Liver (tissue), 9 donors: ENCODE data around the gene NAPEPLD. TPM values are rescaled to one million over a fixed set of nuclear protein-coding genes. Genes with fewer than 3 reads are reported as not detected.

Experiments
- DNase-seq: peaks from one replicate; pipeline ENCODE4 v3.0.0-alpha.2; 2017; ENCODE audit warnings: low spot score
- H3K27ac ChIP-seq, 2 donors: one replicate each; pipeline ENCODE4 v1.7.0; 2013; ENCODE audit warnings: inconsistent platforms in 2 of 2, low read length in 2 of 2, control low read depth in 1 of 2, low read depth in 1 of 2, mild to moderate bottlenecking in 1 of 2
- H3K27me3 ChIP-seq, 4 donors: one replicate each; pipeline versions ENCODE4 v1.6.1 to v1.7.0; 2013; ENCODE audit warnings: low read length in 3 of 4, inconsistent platforms in 1 of 4, mild to moderate bottlenecking in 1 of 4, moderate library complexity in 1 of 4; ENCODE audit not compliant: control insufficient read depth in 4 of 4, insufficient read depth in 4 of 4
- H3K36me3 ChIP-seq, 4 donors: one replicate each; pipeline versions ENCODE4 v1.6.1 to v1.7.0; 2013; ENCODE audit warnings: low read length in 3 of 4, mild to moderate bottlenecking in 3 of 4, low read depth in 1 of 4, moderate library complexity in 1 of 4; ENCODE audit not compliant: control insufficient read depth in 4 of 4, insufficient read depth in 3 of 4
- H3K4me1 ChIP-seq, 4 donors: one replicate each; pipeline versions ENCODE4 v1.6.1 to v1.7.0; 2013; ENCODE audit warnings: low read length in 3 of 4, mild to moderate bottlenecking in 3 of 4, moderate library complexity in 1 of 4; ENCODE audit not compliant: control insufficient read depth in 4 of 4, insufficient read depth in 4 of 4
- H3K4me3 ChIP-seq, 3 donors: one replicate each; pipeline versions ENCODE4 v1.6.1 to v1.7.0; 2013; ENCODE audit warnings: low read length in 3 of 3, control low read depth in 1 of 3, low read depth in 1 of 3, mild to moderate bottlenecking in 1 of 3
- H3K9ac ChIP-seq, 2 donors: one replicate each; pipeline ENCODE4 v1.7.0; 2013; ENCODE audit warnings: low read length in 2 of 2, mild to moderate bottlenecking in 2 of 2, moderate library complexity in 2 of 2, control low read depth in 1 of 2, low read depth in 1 of 2
- H3K9me3 ChIP-seq, 4 donors: one replicate each; pipeline versions ENCODE4 v1.6.1 to v1.7.0; 2013; ENCODE audit warnings: low read length in 3 of 4; ENCODE audit not compliant: control insufficient read depth in 4 of 4
- ATF3 ChIP-seq: IDR thresholded peaks from 2 replicates; pipeline ENCODE4 v1.6.1; 2016; ENCODE audit warnings: antibody characterized with exemption
- CTCF ChIP-seq: fragments of 150-350 bp; IDR thresholded peaks from 2 replicates; pipeline ENCODE4 v1.5.1; 2017; ENCODE audit warnings: improper control_type of control experiment, low read depth, low read length; ENCODE audit not compliant: missing input control
- FOXA1 ChIP-seq: IDR thresholded peaks from 2 replicates; pipeline ENCODE4 v1.6.1; 2016; ENCODE audit warnings: antibody characterized with exemption
- FOXA2 ChIP-seq: IDR thresholded peaks from 2 replicates; pipeline ENCODE4 v1.6.1; 2016; ENCODE audit warnings: antibody characterized with exemption
- GABPA ChIP-seq, 2 donors: IDR thresholded peaks in 1 of 2; conservative IDR thresholded peaks in 1 of 2; 2 replicates each; pipeline ENCODE4 v1.6.1; 2016; ENCODE audit warnings: antibody characterized with exemption in 2 of 2, mild to moderate bottlenecking in 1 of 2, moderate library complexity in 1 of 2
- HNF4A ChIP-seq, 2 donors: conservative IDR thresholded peaks; 2 replicates each; pipeline ENCODE4 v1.6.1; 2016; ENCODE audit warnings: antibody characterized with exemption in 2 of 2, mild to moderate bottlenecking in 2 of 2
- HNF4G ChIP-seq: IDR thresholded peaks from 2 replicates; pipeline ENCODE4 v1.6.1; 2016; ENCODE audit warnings: antibody characterized with exemption
- JUND ChIP-seq, 2 donors: IDR thresholded peaks; 2 replicates each; pipeline ENCODE4 v1.6.1; 2016; ENCODE audit warnings: antibody characterized with exemption in 2 of 2
- MAX ChIP-seq: IDR thresholded peaks from 2 replicates; pipeline ENCODE4 v1.6.1; 2016; ENCODE audit warnings: antibody characterized with exemption
- NR2F2 ChIP-seq: IDR thresholded peaks from 2 replicates; pipeline ENCODE4 v1.6.1; 2016; ENCODE audit warnings: antibody characterized with exemption
- RAD21 ChIP-seq, 2 donors: IDR thresholded peaks; 2 replicates each; pipeline ENCODE4 v1.6.1; 2016; ENCODE audit warnings: antibody characterized with exemption in 2 of 2, mild to moderate bottlenecking in 2 of 2
- REST ChIP-seq: IDR thresholded peaks from 2 replicates; pipeline ENCODE4 v1.6.1; 2016; ENCODE audit warnings: antibody characterized with exemption, mild to moderate bottlenecking
- SP1 ChIP-seq: IDR thresholded peaks from 2 replicates; pipeline ENCODE4 v1.6.1; 2018; ENCODE audit warnings: antibody characterized with exemption, mild to moderate bottlenecking
- TAF1 ChIP-seq: conservative IDR thresholded peaks from 2 replicates; pipeline ENCODE4 v1.6.1; 2016; ENCODE audit warnings: antibody characterized with exemption, mild to moderate bottlenecking
- YY1 ChIP-seq: IDR thresholded peaks from 2 replicates; pipeline ENCODE4 v1.6.1; 2016; ENCODE audit warnings: antibody characterized with exemption, mild to moderate bottlenecking
- ZBTB33 ChIP-seq: IDR thresholded peaks from 2 replicates; pipeline ENCODE4 v1.6.1; 2016; ENCODE audit warnings: antibody characterized with exemption
- WGBS: extraction: QIAGEN DNeasy Blood & Tissue Kit; methylation state at CpG from one replicate; pipeline ENCODE4 v1.1.7; 2013; 5-methylcytosine and 5-hydroxymethylcytosine counted together
- polyA plus RNA-seq, 2 donors: library from polyadenylated mRNA; stranded (reverse) in 1 of 2; unstranded in 1 of 2; fragments of 200-250 nt in 1 of 2; fragments of >200 nt in 1 of 2; fragmentation: Nextera tagmentation in 1 of 2; extraction: Ambion mirVana in 1 of 2; gene quantifications; one replicate each; pipeline versions ENCODE4 v1.2.1 to v1.2.3, GENCODE V29; 2013 to 2015
- total RNA-seq, 2 donors: library from RNA; depleted of rRNA; stranded (reverse); fragments of >200 nt; gene quantifications; one replicate each; pipeline ENCODE4 v1.2.3, GENCODE V29; 2014
- donor health status: healthy.
- donor health status: healthy.
- donor health status: healthy.
- donor health status: healthy.
- donor health status: healthy.

Gene NAPEPLD
- total and polyA plus RNA-seq, 4 donors = 4.4 to 31.9 (median 18.2) TPM

- no peak for TF ChIP-seq ZBTB33
- TF ChIP-seq FOXA2 = no peak
- TF ChIP-seq HNF4A (conservative IDR thresholded peaks at IDR 0.05) = no peak
- TF ChIP-seq SP1 = no peak
- TF ChIP-seq JUND (IDR thresholded peaks at IDR 0.05) = no peak
- TF ChIP-seq NR2F2 = no peak
- TF ChIP-seq TAF1 = no peak
- TF ChIP-seq GABPA (IDR thresholded peaks at IDR 0.05 in 1 of 2, conservative IDR thresholded peaks at IDR 0.05 in 1 of 2) = no peak
- no peak for TF ChIP-seq YY1
Measured at GRCh38 chr7:103119791-103120291, 29.1 kb downstream of the NAPEPLD start (continued).

GRCh38 chr7:103117465-103117864, 31.4 kb downstream of the NAPEPLD start:
- H3K9ac ChIP-seq = no peak overlapping the region
- H3K4me3 ChIP-seq = no peak overlapping the region
- no peaks in the 10 kb centered on the region for H3K9me3 ChIP-seq
- no peak for DNase-seq
- no peaks in the 10 kb centered on the region for H3K27me3 ChIP-seq
- TF ChIP-seq JUND (IDR thresholded peaks at IDR 0.05) = no peak
- no peak for TF ChIP-seq HNF4G
- TF ChIP-seq NR2F2 = no peak
- no peak for TF ChIP-seq ZBTB33
- TF ChIP-seq MAX = no peak
- TF ChIP-seq RAD21 (IDR thresholded peaks at IDR 0.05) = no peak
- no peak for TF ChIP-seq CTCF
- TF ChIP-seq ATF3 = no peak
- no peak for TF ChIP-seq SP1
- TF ChIP-seq REST = no peak
- no peak for TF ChIP-seq FOXA2
- no peak for TF ChIP-seq YY1
- TF ChIP-seq FOXA1 = no peak
- no peak for TF ChIP-seq GABPA (IDR thresholded peaks at IDR 0.05 in 1 of 2, conservative IDR thresholded peaks at IDR 0.05 in 1 of 2)
- no peak for TF ChIP-seq TAF1
- no peak for TF ChIP-seq HNF4A (conservative IDR thresholded peaks at IDR 0.05)
- H3K27ac ChIP-seq = no peak overlapping the region
- no peaks in the 10 kb centered on the region for H3K4me1 ChIP-seq
- 98% methylated on average over 2 of the region's 2 CpGs for WGBS
- H3K36me3 ChIP-seq = peaks cover 0 to 30% (median 21%) of the 10 kb centered on the region in 4 donors
